ENCODE measurements around the gene L2HGDH.
"Not testable (repeated sequence)": the region's sequence is repeated elsewhere in the genome, so short reads cannot be mapped to it uniquely, and the experiment has no call there.

Gene L2HGDH

GRCh38 chr14:50311972-50312733 is at the start of gene L2HGDH, which contains the start of gene DMAC2L:
Gene L2HGDH (minus strand): TSS chr14:50312229. CDS start chr14:50312150, 79 bp downstream.
Gene DMAC2L (plus strand): TSS chr14:50312324. CDS start chr14:50321488, 9,164 bp downstream.
- Mint-ChIP-seq H3K36me3 (peaks cover 8% of the 10 kb centered on the region), H3K9me3 (no peaks in the 10 kb centered on the region), H3K27ac (peak within 1 kb of the TSS; percentile 100), H3K4me3 (peak within 1 kb of the TSS; percentile 96), H3K27me3 (no peaks in the 10 kb centered on the region), H3K4me1 (peaks cover 57% of the 10 kb centered on the region)

- Mint-ChIP-seq H3K4me1 (peaks cover 38% of the 10 kb centered on the region), H3K9me3 (no peaks in the 10 kb centered on the region), H3K4me3 (no peak overlapping the region), H3K36me3 (peaks cover 20% of the 10 kb centered on the region), H3K27me3 (no peaks in the 10 kb centered on the region), H3K27ac (no peak overlapping the region)
These were observed 48.8 kb upstream of the L2HGDH start for GRCh38 chr14:50360851-50361250.

GRCh38 chr14:50360093-50360492 is 48.1 kb upstream of the L2HGDH start:
- H3K27ac Mint-ChIP-seq = no peak overlapping the region
- no peaks in the 10 kb centered on the region for H3K27me3 Mint-ChIP-seq
- peaks cover 44% of the 10 kb centered on the region for H3K4me1 Mint-ChIP-seq
- H3K9me3 Mint-ChIP-seq = no peaks in the 10 kb centered on the region
- H3K36me3 Mint-ChIP-seq = peaks cover 23% of the 10 kb centered on the region
- H3K4me3 Mint-ChIP-seq = no peak overlapping the region

- Mint-ChIP-seq H3K27ac (no peak overlapping the region), H3K4me1 (peaks cover 44% of the 10 kb centered on the region), H3K9me3 (no peaks in the 10 kb centered on the region), H3K36me3 (peaks cover 23% of the 10 kb centered on the region), H3K27me3 (no peaks in the 10 kb centered on the region), H3K4me3 (no peak overlapping the region)
These were observed 47.6 kb upstream of the L2HGDH start for GRCh38 chr14:50359631-50360030.

- H3K9me3 Mint-ChIP-seq = no peaks in the 10 kb centered on the region
- H3K27me3 Mint-ChIP-seq = no peaks in the 10 kb centered on the region
- no peak overlapping the region for H3K27ac Mint-ChIP-seq
- no peak overlapping the region for H3K4me3 Mint-ChIP-seq
- peaks cover 30% of the 10 kb centered on the region for H3K4me1 Mint-ChIP-seq
- H3K36me3 Mint-ChIP-seq = peaks cover 23% of the 10 kb centered on the region
These were observed 45.8 kb upstream of the L2HGDH start for GRCh38 chr14:50357753-50358395.

- Mint-ChIP-seq H3K27ac (no peak overlapping the region), H3K4me3 (no peak overlapping the region), H3K4me1 (peaks cover 24% of the 10 kb centered on the region), H3K27me3 (no peaks in the 10 kb centered on the region), H3K36me3 (peaks cover 21% of the 10 kb centered on the region), H3K9me3 (no peaks in the 10 kb centered on the region)
These were observed 45.1 kb upstream of the L2HGDH start for GRCh38 chr14:50357124-50357523.

GRCh38 chr14:50356283-50356682 is 44.3 kb upstream of the L2HGDH start:
- H3K9me3 Mint-ChIP-seq, H3K4me3 Mint-ChIP-seq, H3K27ac Mint-ChIP-seq, H3K27me3 Mint-ChIP-seq: not testable (repeated sequence)
- H3K36me3 Mint-ChIP-seq = peaks cover 21% of the 10 kb centered on the region
- H3K4me1 Mint-ChIP-seq = peaks cover 23% of the 10 kb centered on the region

GRCh38 chr14:50355692-50356091 is 43.7 kb upstream of the L2HGDH start:
- no peaks in the 10 kb centered on the region for H3K9me3 Mint-ChIP-seq
- peaks cover 17% of the 10 kb centered on the region for H3K4me1 Mint-ChIP-seq
- no peak overlapping the region for H3K4me3 Mint-ChIP-seq
- no peaks in the 10 kb centered on the region for H3K27me3 Mint-ChIP-seq
- H3K36me3 Mint-ChIP-seq = peaks cover 21% of the 10 kb centered on the region
- no peak overlapping the region for H3K27ac Mint-ChIP-seq

GRCh38 chr14:50354527-50354926 is 42.5 kb upstream of the L2HGDH start:
- Mint-ChIP-seq H3K4me3 (no peak overlapping the region), H3K27me3 (no peaks in the 10 kb centered on the region), H3K4me1 (peaks cover 8% of the 10 kb centered on the region), H3K36me3 (peaks cover 21% of the 10 kb centered on the region), H3K9me3 (no peaks in the 10 kb centered on the region), H3K27ac (no peak overlapping the region)

GRCh38 chr14:50353126-50353525 is 41.1 kb upstream of the L2HGDH start:
- no peaks in the 10 kb centered on the region for H3K27me3 Mint-ChIP-seq
- no peak overlapping the region for H3K4me3 Mint-ChIP-seq
- peaks cover 8% of the 10 kb centered on the region for H3K4me1 Mint-ChIP-seq
- peaks cover 19% of the 10 kb centered on the region for H3K36me3 Mint-ChIP-seq
- H3K27ac Mint-ChIP-seq = no peak overlapping the region
- H3K9me3 Mint-ChIP-seq = no peaks in the 10 kb centered on the region

GRCh38 chr14:50352584-50352983 is 40.6 kb upstream of the L2HGDH start:
- Mint-ChIP-seq H3K27me3 (no peaks in the 10 kb centered on the region), H3K36me3 (peaks cover 14% of the 10 kb centered on the region), H3K4me1 (peaks cover 8% of the 10 kb centered on the region), H3K4me3 (no peak overlapping the region), H3K27ac (no peak overlapping the region), H3K9me3 (no peaks in the 10 kb centered on the region)

- no peak overlapping the region for H3K4me3 Mint-ChIP-seq
- no peaks in the 10 kb centered on the region for H3K9me3 Mint-ChIP-seq
- peaks cover 3% of the 10 kb centered on the region for H3K36me3 Mint-ChIP-seq
- H3K27ac Mint-ChIP-seq = no peak overlapping the region
- peaks cover 13% of the 10 kb centered on the region for H3K4me1 Mint-ChIP-seq
- no peaks in the 10 kb centered on the region for H3K27me3 Mint-ChIP-seq
These were observed 38.9 kb upstream of the L2HGDH start for GRCh38 chr14:50350975-50351374.

- peaks cover 4% of the 10 kb centered on the region for H3K36me3 Mint-ChIP-seq
- no peaks in the 10 kb centered on the region for H3K27me3 Mint-ChIP-seq
- H3K4me3 Mint-ChIP-seq = no peak overlapping the region
- H3K4me1 Mint-ChIP-seq = peaks cover 19% of the 10 kb centered on the region
- no peaks in the 10 kb centered on the region for H3K9me3 Mint-ChIP-seq
- H3K27ac Mint-ChIP-seq = no peak overlapping the region
These were observed 36.9 kb upstream of the L2HGDH start for GRCh38 chr14:50348933-50349332.

- peak overlapping the region; percentile 76 for H3K27ac Mint-ChIP-seq
- no peaks in the 10 kb centered on the region for H3K9me3 Mint-ChIP-seq
- H3K27me3 Mint-ChIP-seq = no peaks in the 10 kb centered on the region
- no peak overlapping the region for H3K4me3 Mint-ChIP-seq
- H3K36me3 Mint-ChIP-seq = peaks cover 4% of the 10 kb centered on the region
- peaks cover 34% of the 10 kb centered on the region for H3K4me1 Mint-ChIP-seq
These were observed 35.5 kb upstream of the L2HGDH start for GRCh38 chr14:50347521-50347920.

GRCh38 chr14:50345846-50346422 is 33.9 kb upstream of the L2HGDH start:
- H3K27ac Mint-ChIP-seq = no peak overlapping the region
- H3K27me3 Mint-ChIP-seq = no peaks in the 10 kb centered on the region
- peaks cover 6% of the 10 kb centered on the region for H3K36me3 Mint-ChIP-seq
- no peak overlapping the region for H3K4me3 Mint-ChIP-seq
- H3K9me3 Mint-ChIP-seq = no peaks in the 10 kb centered on the region
- H3K4me1 Mint-ChIP-seq = peaks cover 39% of the 10 kb centered on the region
